HFFc6 (cell line): ENCODE data around the gene SSC4D. TPM values are rescaled to one million over a fixed set of nuclear protein-coding genes. Genes with fewer than 3 reads are reported as not detected.

ENCODE experiments used
- DNase-seq: peaks from one replicate; pipeline ENCODE4 v3.0.0-alpha.2; 2018
- H3K27ac Mint-ChIP-seq: 2 replicates; pipeline ENCODE4 v1.8.0; 2020; ENCODE audit warnings: mild to moderate bottlenecking, mixed read lengths
- H3K27me3 Mint-ChIP-seq: 2 replicates; pipeline ENCODE4 v1.8.0; 2021; ENCODE audit warnings: mild to moderate bottlenecking, moderate library complexity, mixed read lengths; ENCODE audit not compliant: insufficient read depth
- H3K36me3 Mint-ChIP-seq: 2 replicates; pipeline ENCODE4 v1.8.0; 2021; ENCODE audit warnings: low read depth, mixed read lengths
- H3K4me1 Mint-ChIP-seq: 2 replicates; pipeline ENCODE4 v1.8.0; 2020; ENCODE audit warnings: low read depth, mixed read lengths
- H3K4me3 Mint-ChIP-seq: 2 replicates; pipeline ENCODE4 v1.8.0; 2020; ENCODE audit warnings: mild to moderate bottlenecking, moderate library complexity, mixed read lengths
- H3K9me3 Mint-ChIP-seq: 2 replicates; pipeline ENCODE4 v1.8.0; 2020; ENCODE audit warnings: mild to moderate bottlenecking, mixed read lengths
- CTCF ChIP-seq: fragments of 200-600 bp; sonication (generic); IDR thresholded peaks from 2 replicates; pipeline ENCODE4 v1.5.0; 2021; ENCODE audit warnings: antibody characterized with exemption, mild to moderate bottlenecking
- total RNA-seq, 6 experiments: library from RNA; stranded (reverse); fragmentation: NEBNext Ultra II Directional; extraction: Animal tissue kit (Norgen Biotek cat#: 25700); gene quantifications; 2 replicates in 1 of 6; 3 replicates in 5 of 6; pipeline ENCODE4 v1.2.3, GENCODE V29; 2021

Gene SSC4D
- total RNA-seq, 6 experiments from 2014 or later = 0.23 to 1.1 (median 0.51) TPM

GRCh38 chr7:76377186-76377918, 32.1 kb downstream of the SSC4D start:
- Mint-ChIP-seq H3K36me3 (no peaks in the 10 kb centered on the region), H3K4me1 (peaks cover 38% of the 10 kb centered on the region), H3K27me3 (no peaks in the 10 kb centered on the region; the same call in 1 of the 2 replicates), H3K27ac (peak overlapping the region; percentile 70), H3K9me3 (no peaks in the 10 kb centered on the region), H3K4me3 (peak overlapping the region; percentile 32; the same call in 1 of the 2 replicates)
- DNase-seq = no peak
- TF ChIP-seq CTCF = no peak

GRCh38 chr7:76375251-76375650, 34.2 kb downstream of the SSC4D start:
- Mint-ChIP-seq H3K4me3 (no peak overlapping the region), H3K4me1 (peaks cover 33% of the 10 kb centered on the region), H3K27ac (no peak overlapping the region), H3K27me3 (peaks cover 2% of the 10 kb centered on the region), H3K9me3 (no peaks in the 10 kb centered on the region), H3K36me3 (no peaks in the 10 kb centered on the region)
- TF ChIP-seq CTCF = no peak
- DNase-seq = no peak

GRCh38 chr7:76372984-76373833, 36.3 kb downstream of the SSC4D start:
- Mint-ChIP-seq H3K27ac (peak overlapping the region; percentile 96), H3K9me3 (no peaks in the 10 kb centered on the region), H3K4me3 (peak overlapping the region; percentile 38), H3K36me3 (no peaks in the 10 kb centered on the region), H3K27me3 (peaks cover 2% of the 10 kb centered on the region), H3K4me1 (peaks cover 31% of the 10 kb centered on the region)
- peak; percentile 78 for DNase-seq
- TF ChIP-seq CTCF = no peak

- Mint-ChIP-seq H3K9me3 (no peaks in the 10 kb centered on the region), H3K4me3 (no peak overlapping the region), H3K27me3 (peaks cover 2% of the 10 kb centered on the region), H3K36me3 (no peaks in the 10 kb centered on the region), H3K4me1 (peaks cover 16% of the 10 kb centered on the region), H3K27ac (no peak overlapping the region)
- no peak for TF ChIP-seq CTCF
- DNase-seq = no peak
These were observed 38.1 kb downstream of the SSC4D start for GRCh38 chr7:76371396-76371795.

- H3K36me3 Mint-ChIP-seq = no peaks in the 10 kb centered on the region
These were observed 40.5 kb downstream of the SSC4D start for GRCh38 chr7:76369018-76369417.

More at GRCh38 chr7:76369018-76369417, 40.5 kb downstream of the SSC4D start:
- peaks cover 2% of the 10 kb centered on the region; the same call in 1 of the 2 replicates for H3K27me3 Mint-ChIP-seq
- peaks cover 27% of the 10 kb centered on the region for H3K4me1 Mint-ChIP-seq
- H3K27ac Mint-ChIP-seq = no peak overlapping the region
- H3K4me3 Mint-ChIP-seq = no peak overlapping the region
- no peak for DNase-seq
- H3K9me3 Mint-ChIP-seq = no peaks in the 10 kb centered on the region
- no peak for TF ChIP-seq CTCF
